Bronchial epithelial cell (primary cell): ENCODE results near the gene PDE2A. TPM values are rescaled to one million over a fixed set of nuclear protein-coding genes. Genes with fewer than 3 reads are reported as not detected.

Source experiments
- DNase-seq: peaks from one replicate; pipeline ENCODE4 v3.0.0-alpha.2; 2010; ENCODE audit warnings: low read depth
- FAIRE-seq: peaks from 2 replicates; lab custom pipeline; 2011; peaks lifted over from hg19 to GRCh38; lab: Jason Lieb, UNC
- H3K27me3 ChIP-seq: 2 replicates; pipeline ENCODE4 v1.5.1; 2011; ENCODE audit warnings: low read length; ENCODE audit not compliant: control insufficient read depth, insufficient read depth
- H3K36me3 ChIP-seq: 2 replicates; pipeline ENCODE4 v1.5.1; 2011; ENCODE audit warnings: low read length; ENCODE audit not compliant: control insufficient read depth, insufficient read depth
- H3K4me3 ChIP-seq: 2 replicates; pipeline ENCODE4 v1.5.1; 2011; ENCODE audit warnings: mild to moderate bottlenecking, low read depth, low read length, control low read depth
- total RNA-seq: library from RNA; depleted of rRNA; stranded (reverse); fragments of >200 nt; gene quantifications from 2 replicates; pipeline ENCODE4 v1.2.1, GENCODE V29; 2014
- TF ChIP-seq, protein P1 (sequence below): IDR thresholded peaks from 2 replicates; pipeline ENCODE4 v1.5.1; 2011; ENCODE audit warnings: mild to moderate bottlenecking, moderate library complexity, low read length, control low read depth, inconsistent platforms; ENCODE audit not compliant: insufficient read depth, severe bottlenecking

PDE2A gene
- total RNA-seq, 1 donor from 2014 or later, result 1.6 TPM

GRCh38 chr11:72609045-72609444 lies 65.2 kb downstream of the PDE2A start:
- FAIRE-seq, result no peak
- DNase-seq, result peak; percentile 17
- no peaks in the 10 kb centered on the region for H3K36me3 ChIP-seq

GRCh38 chr11:72607496-72607895 lies 66.7 kb downstream of the PDE2A start:
- Histone ChIP-seq H3K36me3 (no peaks in the 10 kb centered on the region), H3K27me3 (peaks cover 5% of the 10 kb centered on the region), H3K4me3 (no peak overlapping the region)
- no peak for DNase-seq
- TF ChIP-seq, protein P1, sequence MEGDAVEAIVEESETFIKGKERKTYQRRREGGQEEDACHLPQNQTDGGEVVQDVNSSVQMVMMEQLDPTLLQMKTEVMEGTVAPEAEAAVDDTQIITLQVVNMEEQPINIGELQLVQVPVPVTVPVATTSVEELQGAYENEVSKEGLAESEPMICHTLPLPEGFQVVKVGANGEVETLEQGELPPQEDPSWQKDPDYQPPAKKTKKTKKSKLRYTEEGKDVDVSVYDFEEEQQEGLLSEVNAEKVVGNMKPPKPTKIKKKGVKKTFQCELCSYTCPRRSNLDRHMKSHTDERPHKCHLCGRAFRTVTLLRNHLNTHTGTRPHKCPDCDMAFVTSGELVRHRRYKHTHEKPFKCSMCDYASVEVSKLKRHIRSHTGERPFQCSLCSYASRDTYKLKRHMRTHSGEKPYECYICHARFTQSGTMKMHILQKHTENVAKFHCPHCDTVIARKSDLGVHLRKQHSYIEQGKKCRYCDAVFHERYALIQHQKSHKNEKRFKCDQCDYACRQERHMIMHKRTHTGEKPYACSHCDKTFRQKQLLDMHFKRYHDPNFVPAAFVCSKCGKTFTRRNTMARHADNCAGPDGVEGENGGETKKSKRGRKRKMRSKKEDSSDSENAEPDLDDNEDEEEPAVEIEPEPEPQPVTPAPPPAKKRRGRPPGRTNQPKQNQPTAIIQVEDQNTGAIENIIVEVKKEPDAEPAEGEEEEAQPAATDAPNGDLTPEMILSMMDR, result no peak
- no peak for FAIRE-seq

More at GRCh38 chr11:72609045-72609444, 65.2 kb downstream of the PDE2A start:
- no peak overlapping the region for H3K4me3 ChIP-seq
- peaks cover 5% of the 10 kb centered on the region for H3K27me3 ChIP-seq
- TF ChIP-seq, protein P1, result peak; percentile 50

- Histone ChIP-seq H3K36me3 (no peaks in the 10 kb centered on the region), H3K4me3 (no peak overlapping the region), H3K27me3 (peaks cover 7% of the 10 kb centered on the region)
- TF ChIP-seq, protein P1, result no peak
- DNase-seq, result no peak
- no peak for FAIRE-seq
These were observed 67.3 kb downstream of the PDE2A start for GRCh38 chr11:72606748-72607468.

GRCh38 chr11:72605973-72606747 lies 68.1 kb downstream of the PDE2A start:
- TF ChIP-seq, protein P1, result no peak

GRCh38 chr11:72604256-72604655 lies 70.0 kb downstream of the PDE2A start:
- FAIRE-seq (no peak), DNase-seq (no peak)
- TF ChIP-seq, protein P1, result no peak
- no peak overlapping the region for H3K4me3 ChIP-seq
- H3K36me3 ChIP-seq, result no peaks in the 10 kb centered on the region
- H3K27me3 ChIP-seq, result peaks cover 7% of the 10 kb centered on the region

More at GRCh38 chr11:72605973-72606747, 68.1 kb downstream of the PDE2A start:
- no peak for DNase-seq
- Histone ChIP-seq H3K4me3 (no peak overlapping the region), H3K27me3 (peaks cover 7% of the 10 kb centered on the region), H3K36me3 (no peaks in the 10 kb centered on the region)
- FAIRE-seq, result no peak
